H1 (cell line): ENCODE results near the gene SLC35E1.

ENCODE experiments used
- BCL11A ChIP-seq, 2 experiments: IDR thresholded peaks; one replicate each; pipeline ENCODE4 v1.6.1; 2011; ENCODE audit warnings: low read depth in 2 of 2, low read length in 2 of 2, mild to moderate bottlenecking in 2 of 2
- CHD2 ChIP-seq: IDR thresholded peaks from 2 replicates; pipeline ENCODE4 v1.6.1; 2012; ENCODE audit warnings: low read length, improper control_type of control experiment
- KDM5A ChIP-seq: fragments of 200-600 bp; IDR thresholded peaks from 2 replicates; pipeline ENCODE4 v1.7.1; 2012; ENCODE audit warnings: mild to moderate bottlenecking, low read length, inconsistent platforms, mixed read lengths
- POLR2A ChIP-seq, 2 experiments: IDR thresholded peaks; 1 replicate in 1 of 2; 2 replicates in 1 of 2; pipeline ENCODE4 v1.6.1; 2011; ENCODE audit warnings: low read depth in 2 of 2, low read length in 2 of 2, mild to moderate bottlenecking in 2 of 2; ENCODE audit errors: control extremely low read depth in 1 of 2
- SIN3A ChIP-seq, 2 experiments: IDR thresholded peaks in 1 of 2; conservative IDR thresholded peaks in 1 of 2; 2 replicates each; pipeline ENCODE4 v1.6.1; 2011 to 2012; ENCODE audit warnings: low read length in 2 of 2, improper control_type of control experiment in 1 of 2, low read depth in 1 of 2, mild to moderate bottlenecking in 1 of 2
- TAF1 ChIP-seq: IDR thresholded peaks from 2 replicates; pipeline ENCODE4 v1.6.1; 2011; ENCODE audit warnings: mild to moderate bottlenecking, low read depth, low read length
- TF ChIP-seq, protein P1 (sequence below): IDR thresholded peaks from 2 replicates; pipeline ENCODE4 v1.6.1; 2012; ENCODE audit warnings: low read length, inconsistent platforms
- TF ChIP-seq, protein P2 (sequence below), 3 experiments: IDR thresholded peaks; 1 replicate in 2 of 3; 2 replicates in 1 of 3; pipeline versions ENCODE4 v1.5.1 to v1.6.1; 2011; ENCODE audit warnings: low read length in 3 of 3, mild to moderate bottlenecking in 3 of 3, inconsistent platforms in 2 of 3, low read depth in 1 of 3, moderate library complexity in 1 of 3; ENCODE audit not compliant: insufficient read depth in 1 of 3; ENCODE audit errors: control extremely low read depth in 1 of 3

GRCh38 chr19:16540948-16541347 is 31.3 kb downstream of the SLC35E1 start:
- TF ChIP-seq, protein P1, sequence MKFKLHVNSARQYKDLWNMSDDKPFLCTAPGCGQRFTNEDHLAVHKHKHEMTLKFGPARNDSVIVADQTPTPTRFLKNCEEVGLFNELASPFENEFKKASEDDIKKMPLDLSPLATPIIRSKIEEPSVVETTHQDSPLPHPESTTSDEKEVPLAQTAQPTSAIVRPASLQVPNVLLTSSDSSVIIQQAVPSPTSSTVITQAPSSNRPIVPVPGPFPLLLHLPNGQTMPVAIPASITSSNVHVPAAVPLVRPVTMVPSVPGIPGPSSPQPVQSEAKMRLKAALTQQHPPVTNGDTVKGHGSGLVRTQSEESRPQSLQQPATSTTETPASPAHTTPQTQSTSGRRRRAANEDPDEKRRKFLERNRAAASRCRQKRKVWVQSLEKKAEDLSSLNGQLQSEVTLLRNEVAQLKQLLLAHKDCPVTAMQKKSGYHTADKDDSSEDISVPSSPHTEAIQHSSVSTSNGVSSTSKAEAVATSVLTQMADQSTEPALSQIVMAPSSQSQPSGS = no peak
- TF ChIP-seq SIN3A (conservative IDR thresholded peaks at IDR 0.05 in 1 of 2, IDR thresholded peaks at IDR 0.05 in 1 of 2; ENCODE audit: low read depth in 1 of 2, low read length in 2 of 2) (no peak), CHD2 (no peak), POLR2A (IDR thresholded peaks at IDR 0.05; ENCODE audit: control extremely low read depth in 1 of 2, low read depth in 2 of 2, low read length in 2 of 2) (no peak), TAF1 (no peak), KDM5A (no peak), BCL11A (IDR thresholded peaks at IDR 0.05; ENCODE audit: low read depth in 2 of 2, low read length in 2 of 2) (no peak)
- TF ChIP-seq, protein P2, sequence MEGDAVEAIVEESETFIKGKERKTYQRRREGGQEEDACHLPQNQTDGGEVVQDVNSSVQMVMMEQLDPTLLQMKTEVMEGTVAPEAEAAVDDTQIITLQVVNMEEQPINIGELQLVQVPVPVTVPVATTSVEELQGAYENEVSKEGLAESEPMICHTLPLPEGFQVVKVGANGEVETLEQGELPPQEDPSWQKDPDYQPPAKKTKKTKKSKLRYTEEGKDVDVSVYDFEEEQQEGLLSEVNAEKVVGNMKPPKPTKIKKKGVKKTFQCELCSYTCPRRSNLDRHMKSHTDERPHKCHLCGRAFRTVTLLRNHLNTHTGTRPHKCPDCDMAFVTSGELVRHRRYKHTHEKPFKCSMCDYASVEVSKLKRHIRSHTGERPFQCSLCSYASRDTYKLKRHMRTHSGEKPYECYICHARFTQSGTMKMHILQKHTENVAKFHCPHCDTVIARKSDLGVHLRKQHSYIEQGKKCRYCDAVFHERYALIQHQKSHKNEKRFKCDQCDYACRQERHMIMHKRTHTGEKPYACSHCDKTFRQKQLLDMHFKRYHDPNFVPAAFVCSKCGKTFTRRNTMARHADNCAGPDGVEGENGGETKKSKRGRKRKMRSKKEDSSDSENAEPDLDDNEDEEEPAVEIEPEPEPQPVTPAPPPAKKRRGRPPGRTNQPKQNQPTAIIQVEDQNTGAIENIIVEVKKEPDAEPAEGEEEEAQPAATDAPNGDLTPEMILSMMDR (IDR thresholded peaks at IDR 0.05; ENCODE audit: control extremely low read depth in 1 of 3, insufficient read depth in 1 of 3, low read depth in 1 of 3, low read length in 3 of 3) = no peak
